SK-N-SH treated with all-trans-retinoic acid at 6 μM for 48 hours (cell line): ENCODE results near the gene SFXN5.

Source experiments
- ESRRG ChIP-seq: fragments of 250-450 bp; sonication (Bioruptor Pico); IDR thresholded peaks from 2 replicates; pipeline ENCODE4 v1.6.1; 2021; ENCODE audit warnings: mild to moderate bottlenecking
- ISL1 ChIP-seq: fragments of 250-450 bp; sonication (Bioruptor Pico); IDR thresholded peaks from 2 replicates; pipeline ENCODE4 v2.1.2; 2022; ENCODE audit warnings: mild to moderate bottlenecking, moderate library complexity
- RARB ChIP-seq: fragments of 250-450 bp; sonication (Bioruptor Pico); IDR thresholded peaks from 2 replicates; pipeline ENCODE4 v1.8.0; 2021; ENCODE audit warnings: mild to moderate bottlenecking, moderate library complexity
- ZC3H10 ChIP-seq: fragments of 250-450 bp; sonication (Bioruptor Pico); IDR thresholded peaks from 2 replicates; pipeline ENCODE4 v1.5.1; 2021; ENCODE audit warnings: mild to moderate bottlenecking, moderate library complexity
- ZFP3 ChIP-seq: fragments of 250-450 bp; sonication (Bioruptor Pico); IDR thresholded peaks from 2 replicates; pipeline ENCODE4 v1.5.0; 2020; ENCODE audit warnings: mild to moderate bottlenecking, moderate library complexity
- ZFP30 ChIP-seq: fragments of 450-650 bp; formaldehyde crosslinking; IDR thresholded peaks from 2 replicates; pipeline ENCODE4 v1.5.0; 2022; ENCODE audit warnings: mild to moderate bottlenecking, moderate library complexity
- TF ChIP-seq, protein P1 (sequence below): fragments of 250-450 bp; sonication (Bioruptor Pico); IDR thresholded peaks from 2 replicates; pipeline ENCODE4 v1.8.0; 2020; ENCODE audit warnings: mild to moderate bottlenecking, moderate library complexity, borderline replicate concordance
- TF ChIP-seq, protein P2 (sequence below): fragments of 250-450 bp; sonication (Bioruptor Pico); IDR thresholded peaks from 2 replicates; pipeline ENCODE4 v1.5.0; 2020; ENCODE audit warnings: mild to moderate bottlenecking, moderate library complexity

GRCh38 chr2:72932805-72933204, 138.7 kb downstream of the SFXN5 start:
- TF ChIP-seq ISL1 (CRISPR knock-in tag) (no peak), RARB (CRISPR knock-in tag) (no peak), ZC3H10 (CRISPR knock-in tag) (no peak), ZFP3 (no peak), ZFP30 (no peak), ESRRG (no peak)
- TF ChIP-seq, protein P1, sequence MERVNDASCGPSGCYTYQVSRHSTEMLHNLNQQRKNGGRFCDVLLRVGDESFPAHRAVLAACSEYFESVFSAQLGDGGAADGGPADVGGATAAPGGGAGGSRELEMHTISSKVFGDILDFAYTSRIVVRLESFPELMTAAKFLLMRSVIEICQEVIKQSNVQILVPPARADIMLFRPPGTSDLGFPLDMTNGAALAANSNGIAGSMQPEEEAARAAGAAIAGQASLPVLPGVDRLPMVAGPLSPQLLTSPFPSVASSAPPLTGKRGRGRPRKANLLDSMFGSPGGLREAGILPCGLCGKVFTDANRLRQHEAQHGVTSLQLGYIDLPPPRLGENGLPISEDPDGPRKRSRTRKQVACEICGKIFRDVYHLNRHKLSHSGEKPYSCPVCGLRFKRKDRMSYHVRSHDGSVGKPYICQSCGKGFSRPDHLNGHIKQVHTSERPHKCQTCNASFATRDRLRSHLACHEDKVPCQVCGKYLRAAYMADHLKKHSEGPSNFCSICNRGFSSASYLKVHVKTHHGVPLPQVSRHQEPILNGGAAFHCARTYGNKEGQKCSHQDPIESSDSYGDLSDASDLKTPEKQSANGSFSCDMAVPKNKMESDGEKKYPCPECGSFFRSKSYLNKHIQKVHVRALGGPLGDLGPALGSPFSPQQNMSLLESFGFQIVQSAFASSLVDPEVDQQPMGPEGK, result no peak
- TF ChIP-seq, protein P2, sequence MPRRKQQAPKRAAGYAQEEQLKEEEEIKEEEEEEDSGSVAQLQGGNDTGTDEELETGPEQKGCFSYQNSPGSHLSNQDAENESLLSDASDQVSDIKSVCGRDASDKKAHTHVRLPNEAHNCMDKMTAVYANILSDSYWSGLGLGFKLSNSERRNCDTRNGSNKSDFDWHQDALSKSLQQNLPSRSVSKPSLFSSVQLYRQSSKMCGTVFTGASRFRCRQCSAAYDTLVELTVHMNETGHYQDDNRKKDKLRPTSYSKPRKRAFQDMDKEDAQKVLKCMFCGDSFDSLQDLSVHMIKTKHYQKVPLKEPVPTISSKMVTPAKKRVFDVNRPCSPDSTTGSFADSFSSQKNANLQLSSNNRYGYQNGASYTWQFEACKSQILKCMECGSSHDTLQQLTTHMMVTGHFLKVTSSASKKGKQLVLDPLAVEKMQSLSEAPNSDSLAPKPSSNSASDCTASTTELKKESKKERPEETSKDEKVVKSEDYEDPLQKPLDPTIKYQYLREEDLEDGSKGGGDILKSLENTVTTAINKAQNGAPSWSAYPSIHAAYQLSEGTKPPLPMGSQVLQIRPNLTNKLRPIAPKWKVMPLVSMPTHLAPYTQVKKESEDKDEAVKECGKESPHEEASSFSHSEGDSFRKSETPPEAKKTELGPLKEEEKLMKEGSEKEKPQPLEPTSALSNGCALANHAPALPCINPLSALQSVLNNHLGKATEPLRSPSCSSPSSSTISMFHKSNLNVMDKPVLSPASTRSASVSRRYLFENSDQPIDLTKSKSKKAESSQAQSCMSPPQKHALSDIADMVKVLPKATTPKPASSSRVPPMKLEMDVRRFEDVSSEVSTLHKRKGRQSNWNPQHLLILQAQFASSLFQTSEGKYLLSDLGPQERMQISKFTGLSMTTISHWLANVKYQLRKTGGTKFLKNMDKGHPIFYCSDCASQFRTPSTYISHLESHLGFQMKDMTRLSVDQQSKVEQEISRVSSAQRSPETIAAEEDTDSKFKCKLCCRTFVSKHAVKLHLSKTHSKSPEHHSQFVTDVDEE (CRISPR knock-in tag), result no peak
